Stomach (tissue), 9 donors: Measurements from ENCODE around the gene TMPRSS12. TPM values are rescaled to one million over a fixed set of nuclear protein-coding genes. Genes with fewer than 3 reads are reported as not detected.
"Not testable (repeated sequence)": the region's sequence is repeated elsewhere in the genome, so short reads cannot be mapped to it uniquely, and the experiment has no call there.

Experiments used
- DNase-seq, 2 donors: peaks; one replicate each; pipeline versions ENCODE4 v3.0.0 to v3.0.0-alpha.2; 2013 to 2019
- H3K27ac ChIP-seq, 5 donors: fragments of 200-600 bp in 4 of 5; sonication (generic) in 4 of 5; one replicate each; pipeline ENCODE4 v1.5.1; 2013 to 2019; ENCODE audit warnings: mild to moderate bottlenecking in 1 of 5, moderate library complexity in 1 of 5
- H3K27me3 ChIP-seq, 3 donors: fragments of 200-600 bp; sonication (generic); one replicate each; pipeline ENCODE4 v1.5.1; 2017 to 2019; ENCODE audit warnings: mixed run types in 1 of 3
- H3K36me3 ChIP-seq, 4 donors: fragments of 200-600 bp; sonication (generic); 1 replicate in 3 of 4; 2 replicates in 1 of 4; pipeline ENCODE4 v1.5.1; 2016 to 2019
- H3K4me1 ChIP-seq, 4 donors: fragments of 200-600 bp; sonication (generic); one replicate each; pipeline ENCODE4 v1.5.1; 2016 to 2019
- H3K4me3 ChIP-seq, 4 donors: fragments of 200-600 bp; sonication (generic) in 3 of 4; one replicate each; pipeline ENCODE4 v1.5.1; 2016 to 2019; ENCODE audit warnings: mild to moderate bottlenecking in 1 of 4
- H3K9me3 ChIP-seq, 4 donors: fragments of 200-600 bp; sonication (generic); one replicate each; pipeline ENCODE4 v1.5.1; 2016 to 2019
- CTCF ChIP-seq, 7 experiments: fragments of 450-650 bp in 4 of 7; fragments of 200-600 bp in 3 of 7; sonication (generic) in 3 of 7; IDR thresholded peaks; one replicate each; pipeline ENCODE4 v1.5.1; 2016 to 2019; ENCODE audit warnings: antibody characterized with exemption in 7 of 7, control low read depth in 2 of 7, mild to moderate bottlenecking in 1 of 7
- EP300 ChIP-seq: sonication (generic); formaldehyde crosslinking; IDR thresholded peaks from one replicate; pipeline ENCODE4 v1.6.1; 2017; ENCODE audit warnings: antibody characterized with exemption
- POLR2A ChIP-seq, 4 donors: fragments of 450-650 bp; IDR thresholded peaks; one replicate each; pipeline ENCODE4 v1.6.1; 2016; ENCODE audit warnings: antibody characterized with exemption in 4 of 4, control low read depth in 2 of 4, mild to moderate bottlenecking in 1 of 4, moderate library complexity in 1 of 4
- POLR2AphosphoS5 ChIP-seq, 3 donors: sonication (generic); formaldehyde crosslinking; IDR thresholded peaks; one replicate each; pipeline ENCODE4 v1.6.1; 2016; ENCODE audit warnings: antibody characterized with exemption in 3 of 3
- WGBS, 5 donors: extraction: QIAGEN DNeasy Blood & Tissue Kit in 3 of 5; methylation state at CpG; one replicate each; pipeline versions ENCODE4 v1.1.5 to v1.1.7; 2013 to 2018; 5-methylcytosine and 5-hydroxymethylcytosine counted together
- intact Hi-C: fragments of 100-400 bp; cut with DNase I; formaldehyde crosslinking; loops from one replicate; pipeline ENCODE4 v1.15.1; 2023; ENCODE audit warnings: low total_unique reads
- polyA plus RNA-seq, 3 donors: library from polyadenylated mRNA; stranded (reverse); fragments of 200-250 nt; gene quantifications; one replicate each; pipeline ENCODE4 v1.2.3, GENCODE V29; 2013
- total RNA-seq, 5 donors: library from RNA; depleted of rRNA; stranded (reverse); fragments of >200 nt; gene quantifications; one replicate each; pipeline versions ENCODE4 v1.1.0 to v1.2.3, GENCODE V29; 2014 to 2016
- donor health status: healthy with polysubstance abuse.
- donor health status: Bipolar disorder and iron deficiency.
- donor health status: healthy.

Gene TMPRSS12
- total and polyA plus RNA-seq, 8 donors: not detected

- H3K4me3 ChIP-seq: no peak overlapping the region
- no peak overlapping the region for H3K27ac ChIP-seq
- TF ChIP-seq POLR2A (IDR thresholded peaks at IDR 0.05) (no peak), EP300 (no peak), POLR2AphosphoS5 (IDR thresholded peaks at IDR 0.05) (no peak), CTCF (IDR thresholded peaks at IDR 0.05) (no peak)
- H3K27me3 ChIP-seq: no peaks in the 10 kb centered on the region
- no peaks in the 10 kb centered on the region for H3K4me1 ChIP-seq
- WGBS, 5 donors: 73 to 79% (median 76%) methylated on average over 4 of the region's 4 CpGs
- no peaks in the 10 kb centered on the region for H3K36me3 ChIP-seq
- H3K9me3 ChIP-seq: peaks cover 0 to 8% (median 0%) of the 10 kb centered on the region in 4 donors
- intact Hi-C loops: no loop called here
- no peak for DNase-seq
These were observed 17.0 kb downstream of the TMPRSS12 start for GRCh38 chr12:50859621-50860310.

DNA sequence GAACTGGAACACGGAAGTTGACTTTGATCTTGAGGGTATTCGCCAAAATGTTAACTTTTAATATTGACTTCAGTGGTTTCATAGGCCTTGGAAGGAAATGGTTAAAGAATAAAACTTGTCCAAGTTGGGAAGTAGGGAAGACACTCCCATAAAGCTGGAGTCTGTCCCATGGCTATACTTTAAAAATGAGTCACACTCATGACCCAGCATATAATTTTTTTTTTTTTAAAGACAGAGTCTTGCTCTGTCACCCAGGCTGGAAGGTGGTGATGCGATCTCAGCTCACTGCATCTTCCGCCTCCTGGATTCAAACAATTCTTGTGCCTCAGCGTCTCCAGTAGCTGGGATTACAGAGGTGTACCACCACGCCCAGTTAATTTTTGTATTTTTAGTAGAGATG lies 19.6 kb downstream of the TMPRSS12 start:
- intact Hi-C loops: no loop called here
- H3K4me1 ChIP-seq: no peaks in the 10 kb centered on the region
- DNase-seq: peak in 1 of 2 donors; percentile 41
- TF ChIP-seq POLR2AphosphoS5 (IDR thresholded peaks at IDR 0.05) (no peak), POLR2A (IDR thresholded peaks at IDR 0.05) (no peak), EP300 (no peak), CTCF (IDR thresholded peaks at IDR 0.05) (no peak)
- H3K27ac ChIP-seq: no peak overlapping the region
- H3K4me3 ChIP-seq: no peak overlapping the region
- H3K9me3 ChIP-seq: peaks cover 0 to 3% (median 0%) of the 10 kb centered on the region in 4 donors
- H3K36me3 ChIP-seq: no peaks in the 10 kb centered on the region
- 89 to 91% (median 90%) methylated on average over 6 of the region's 6 CpGs for WGBS, 5 donors
- H3K27me3 ChIP-seq: no peaks in the 10 kb centered on the region

- WGBS, 5 donors: 80 to 91% (median 86%) methylated on average over 3 of the region's 3 CpGs
These were observed 22.5 kb downstream of the TMPRSS12 start for GRCh38 chr12:50865266-50865665.

DNA sequence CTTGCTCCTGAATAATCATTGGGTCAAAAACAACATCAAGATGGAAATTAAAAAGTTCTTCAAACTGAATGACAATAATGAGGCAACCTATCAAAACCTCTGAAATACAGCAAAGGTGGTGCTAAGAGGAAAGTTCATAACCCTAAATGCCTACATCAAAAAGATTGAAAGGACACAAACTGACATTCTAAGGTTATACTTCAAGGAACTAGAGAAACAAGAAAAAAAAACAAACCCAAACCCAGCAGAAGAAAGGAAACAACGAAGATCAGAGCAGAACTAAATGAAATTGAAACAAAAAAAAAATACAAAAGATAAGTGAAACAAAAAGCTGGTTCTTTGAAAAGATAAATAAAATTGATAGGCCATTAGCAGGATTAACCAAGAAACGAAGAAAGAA lies 26.2 kb downstream of the TMPRSS12 start:
- H3K27me3 ChIP-seq, H3K36me3 ChIP-seq, intact Hi-C loops, H3K27ac ChIP-seq, H3K4me3 ChIP-seq, DNase-seq, H3K4me1 ChIP-seq, H3K9me3 ChIP-seq: not testable (repeated sequence)
- WGBS, 5 donors: 11 to 29% (median 19%) methylated on average over 2 of the region's 2 CpGs

More at GRCh38 chr12:50865266-50865665, 22.5 kb downstream of the TMPRSS12 start:
- peaks cover 0 to 8% (median 3%) of the 10 kb centered on the region in 4 donors for H3K9me3 ChIP-seq
- H3K4me3 ChIP-seq: no peak overlapping the region
- no peaks in the 10 kb centered on the region for H3K27me3 ChIP-seq
- no peaks in the 10 kb centered on the region for H3K36me3 ChIP-seq
- no peaks in the 10 kb centered on the region for H3K4me1 ChIP-seq
- DNase-seq: no peak
- intact Hi-C loops: no loop called here
- H3K27ac ChIP-seq: no peak overlapping the region
- TF ChIP-seq CTCF (IDR thresholded peaks at IDR 0.05) (no peak), POLR2A (IDR thresholded peaks at IDR 0.05) (no peak), POLR2AphosphoS5 (IDR thresholded peaks at IDR 0.05) (no peak), EP300 (no peak)

DNA sequence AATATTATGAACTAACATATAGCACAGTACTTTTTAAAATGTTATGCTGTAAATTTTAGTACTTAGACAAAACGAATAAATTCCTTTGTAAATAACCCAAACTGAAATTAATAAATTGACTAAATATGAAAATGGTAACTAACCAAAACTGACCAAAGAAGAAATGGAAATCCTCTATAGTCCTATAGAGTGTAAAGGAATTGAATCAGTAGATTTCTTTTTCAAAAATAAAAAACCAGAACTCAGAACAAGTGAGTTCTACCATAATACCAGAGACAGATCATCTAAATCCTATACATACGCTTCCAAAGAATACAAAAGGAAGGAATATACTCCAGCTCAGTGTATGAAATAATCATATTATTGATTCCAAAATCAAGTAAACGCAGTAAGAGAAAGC lies 39.8 kb downstream of the TMPRSS12 start:
- TF ChIP-seq CTCF (IDR thresholded peaks at IDR 0.05): no peak
- TF ChIP-seq POLR2A (IDR thresholded peaks at IDR 0.05): no peak
- no peak for TF ChIP-seq POLR2AphosphoS5 (IDR thresholded peaks at IDR 0.05)
- Histone ChIP-seq H3K36me3 (no peaks in the 10 kb centered on the region), H3K27me3 (no peaks in the 10 kb centered on the region), H3K27ac (no peak overlapping the region), H3K9me3 (peaks cover 6 to 9% (median 7%) of the 10 kb centered on the region in 4 donors), H3K4me1 (no peaks in the 10 kb centered on the region), H3K4me3 (no peak overlapping the region)
- DNase-seq: no peak
- 94 to 98% (median 96%) methylated on average over 3 of the region's 3 CpGs for WGBS, 5 donors
- intact Hi-C loops: no loop called here
